Hematopoietic multipotent progenitor cell (in vitro differentiated cells): ENCODE measurements around the gene TEK. TPM values are rescaled to one million over a fixed set of nuclear protein-coding genes. Genes with fewer than 3 reads are reported as not detected.

Experiments used
- DNase-seq, 3 donors: peaks; one replicate each; pipeline ENCODE4 v3.0.0-alpha.2; 2011 to 2015; ENCODE audit warnings: low read depth in 2 of 3, low spot score in 2 of 3
- total RNA-seq: library from RNA; depleted of rRNA; stranded (reverse); fragments of >200 nt; gene quantifications from one replicate; pipeline ENCODE4 v1.2.3, GENCODE V29; 2012

TEK gene
- total RNA-seq, 1 donor, result 1.6 TPM

DNA sequence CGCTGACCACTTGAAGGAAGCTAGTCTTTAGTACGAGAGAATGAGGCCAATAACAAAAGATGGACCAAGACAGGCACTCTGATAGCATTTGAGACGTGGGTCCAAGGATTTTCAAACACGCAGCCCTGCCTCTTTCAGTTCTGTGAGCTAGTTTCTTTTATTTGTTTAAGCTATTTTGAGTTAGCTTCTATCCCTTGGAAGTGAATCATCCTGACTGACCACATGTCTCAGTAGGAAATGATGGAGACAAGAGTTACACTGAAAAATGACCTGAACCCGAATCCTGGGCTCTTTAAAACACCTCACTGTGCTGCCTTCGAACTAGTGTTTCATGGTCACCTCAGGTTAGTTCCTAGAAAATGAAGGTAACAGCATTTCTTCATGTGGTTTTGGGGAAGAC is 9.9 kb downstream of the TEK start:
- DNase-seq, result no peak

DNA sequence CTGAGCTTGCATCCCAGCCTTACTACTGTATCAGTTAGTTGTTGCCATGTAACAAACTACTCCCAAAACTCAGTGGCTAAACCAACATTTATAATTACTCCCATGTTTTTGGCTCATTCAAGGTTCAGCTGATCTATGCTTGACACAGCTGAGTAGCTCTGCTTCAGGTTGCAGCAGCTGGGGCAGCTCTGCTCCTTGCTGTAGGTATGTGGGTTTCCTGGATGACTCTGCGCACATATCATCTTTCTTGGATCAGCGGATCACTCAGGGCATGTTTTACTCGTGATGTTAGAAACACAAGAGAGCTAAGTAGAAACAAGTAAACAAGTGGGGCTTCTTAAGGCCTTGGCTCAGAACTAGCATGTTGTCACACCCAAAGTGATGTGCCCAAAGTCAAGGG is 15.1 kb downstream of the TEK start:
- DNase-seq, result no peak

GRCh38 chr9:27125030-27125429 is 16.0 kb downstream of the TEK start:
- no peak for DNase-seq

DNA sequence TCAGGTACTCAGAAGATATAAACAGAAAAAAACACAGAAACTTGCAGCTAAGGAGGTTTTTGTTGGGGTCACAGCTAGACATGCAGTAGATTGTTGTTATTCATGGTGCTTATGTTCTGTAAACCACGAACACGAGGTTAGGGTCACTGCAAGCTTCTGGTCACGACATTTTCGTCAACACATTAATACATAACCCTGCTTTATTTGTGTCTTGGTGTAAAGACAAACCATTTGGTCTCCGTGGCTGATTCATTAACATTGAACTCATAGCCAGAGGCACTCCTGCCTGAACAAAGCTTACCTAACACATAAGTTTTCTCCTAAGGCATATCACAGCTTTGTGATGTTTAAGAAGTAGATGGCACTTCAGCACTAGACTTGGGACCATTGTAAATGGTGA is 16.9 kb downstream of the TEK start:
- no peak for DNase-seq

DNA sequence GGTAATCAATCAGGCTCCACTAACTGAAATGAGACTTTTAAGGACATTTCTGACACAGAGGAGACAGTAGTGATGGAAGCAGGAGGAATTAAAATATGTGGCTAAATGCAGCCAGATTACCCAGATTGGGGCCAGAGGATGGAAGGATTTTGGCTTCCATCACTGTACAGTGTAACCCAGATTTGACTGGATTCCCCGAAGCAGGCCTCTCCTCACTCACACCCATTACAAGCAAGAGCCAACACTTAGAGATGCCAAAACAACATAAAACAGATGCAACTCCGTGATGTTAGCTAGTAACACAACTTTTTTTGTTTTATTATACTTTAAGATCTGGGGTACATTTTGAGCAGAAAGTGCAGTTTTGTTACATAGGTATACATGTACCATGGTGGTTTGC is 17.6 kb downstream of the TEK start:
- DNase-seq, result no peak

GRCh38 chr9:27129221-27129620 is 20.2 kb downstream of the TEK start:
- DNase-seq, result no peak

- DNase-seq, result no peak
These were observed 22.7 kb downstream of the TEK start for GRCh38 chr9:27131731-27132130.

DNA sequence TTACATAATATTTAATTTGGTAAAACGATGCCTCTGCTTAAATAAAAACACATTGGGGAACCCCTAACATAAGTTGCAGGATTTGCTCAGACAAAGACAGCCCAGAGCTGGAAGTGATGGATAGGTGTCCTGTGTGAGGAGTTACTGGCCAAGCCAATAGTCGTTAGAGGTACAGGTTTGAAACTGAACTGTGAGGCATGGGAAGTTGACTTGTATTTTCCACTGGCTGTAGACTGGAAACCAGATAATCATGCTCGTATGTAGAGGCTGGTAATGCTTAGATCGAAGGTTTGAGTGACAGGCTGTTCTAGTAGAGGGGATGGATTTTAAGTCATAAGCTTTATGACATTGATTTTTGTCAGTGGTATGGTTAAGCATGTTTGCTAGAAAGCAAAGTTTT is 24.8 kb downstream of the TEK start:
- no peak for DNase-seq

GRCh38 chr9:27142299-27142930 is 33.4 kb downstream of the TEK start:
- no peak for DNase-seq

DNA sequence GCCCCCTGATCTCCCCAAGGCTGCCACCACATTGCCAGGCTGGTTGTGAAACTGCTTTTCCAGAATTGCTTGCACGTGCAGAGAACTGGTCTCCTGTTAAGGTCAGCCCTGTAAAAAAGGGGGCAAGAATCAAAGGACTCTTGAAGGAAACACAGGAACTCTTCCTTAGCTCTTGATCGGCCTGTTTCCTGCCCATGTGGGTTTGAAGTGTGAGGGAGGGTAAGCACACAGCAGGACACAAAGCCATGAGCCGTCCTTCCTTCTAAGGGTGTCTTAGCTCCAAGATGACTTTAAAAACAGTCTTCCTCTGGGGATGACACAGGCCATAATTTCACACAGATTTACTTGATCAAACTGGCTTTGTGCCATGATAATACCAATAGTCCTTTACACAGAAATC is 36.1 kb downstream of the TEK start:
- no peak for DNase-seq

GRCh38 chr9:27149651-27150050 is 40.6 kb downstream of the TEK start:
- no peak for DNase-seq

DNA sequence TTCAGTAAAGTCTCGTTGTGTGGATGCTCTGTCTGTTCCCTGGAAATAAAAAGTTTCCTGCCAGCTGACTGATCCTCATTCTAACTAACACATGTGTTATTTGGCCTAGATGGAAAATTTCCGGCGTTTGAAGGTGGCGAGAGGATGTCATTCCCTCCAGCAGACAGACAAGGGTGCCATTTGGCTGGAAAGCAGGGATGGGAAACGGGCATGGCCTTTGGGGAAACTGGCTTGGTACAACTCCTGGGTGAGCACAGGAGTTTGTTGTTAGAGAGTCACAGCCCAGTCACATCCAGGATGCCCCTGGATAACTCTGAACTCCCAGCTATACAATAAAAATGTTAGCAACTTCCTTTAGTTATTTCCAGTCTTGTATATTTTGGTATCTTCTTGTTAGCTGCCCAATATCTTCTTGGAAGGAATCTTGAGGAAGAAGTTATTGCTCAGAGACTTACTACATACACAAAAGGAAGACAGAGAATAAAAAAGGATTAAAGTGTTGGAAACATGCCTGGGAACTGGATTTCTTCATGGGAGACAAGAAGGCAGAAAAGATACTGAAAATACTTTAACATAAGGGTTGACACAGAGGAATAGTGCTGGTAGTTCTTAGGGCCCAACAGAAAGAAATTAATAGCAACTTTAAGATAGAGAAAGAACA is 41.9 kb downstream of the TEK start:
- DNase-seq, result no peak

GRCh38 chr9:27151693-27152404 is 42.8 kb downstream of the TEK start:
- DNase-seq, result no peak

GRCh38 chr9:27152405-27152718 is 43.3 kb downstream of the TEK start:
- no peak for DNase-seq

GRCh38 chr9:27154908-27155307 is 45.9 kb downstream of the TEK start:
- peak in 2 of 3 donors; percentile 37 to 78 for DNase-seq

- DNase-seq, result no peak
These were observed 48.1 kb downstream of the TEK start for GRCh38 chr9:27157097-27157496.

GRCh38 chr9:27157736-27158135 is 48.7 kb downstream of the TEK start:
- no peak for DNase-seq

GRCh38 chr9:27160636-27161035 is 51.6 kb downstream of the TEK start:
- no peak for DNase-seq

DNA sequence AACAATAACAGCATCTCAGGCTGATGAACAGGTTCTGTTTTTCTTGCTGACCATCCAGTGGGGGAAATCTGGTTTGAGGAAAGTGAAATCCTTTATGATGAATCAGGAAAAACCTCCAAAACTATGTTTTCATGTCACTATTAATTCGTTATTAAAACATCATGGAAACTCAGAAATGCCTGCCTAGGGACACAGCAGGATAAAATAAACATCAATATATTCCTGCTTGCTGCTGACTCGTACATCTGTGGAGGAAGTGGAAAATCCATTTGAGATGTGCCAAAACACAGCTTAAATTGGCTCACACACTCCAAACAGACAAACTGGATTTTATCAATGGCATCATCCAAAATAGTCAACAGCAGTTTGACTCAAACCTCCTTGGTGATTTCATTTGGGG is 53.0 kb downstream of the TEK start:
- DNase-seq, result no peak

GRCh38 chr9:27165068-27165467 is 56.0 kb downstream of the TEK start:
- DNase-seq, result no peak

- no peak for DNase-seq
These were observed 56.6 kb downstream of the TEK start for GRCh38 chr9:27165670-27166069.

- no peak for DNase-seq
These were observed 59.5 kb downstream of the TEK start for GRCh38 chr9:27168496-27168895.
